Stimulated activated CD4-positive, alpha-beta T cell treated with anti-CD3 and anti-CD28 coated beads, Interleukin-15, amount 100 ng/mL, for 1 hour (primary cell): ENCODE data around the gene CDC42BPG.
A peak's percentile ranks its signal among the peaks of the same experiment; 100 is the strongest.

Experiments
- DNase-seq, 2 donors: peaks; one replicate each; pipeline ENCODE4 v3.0.0-alpha.2; 2020; ENCODE audit warnings: low read depth in 1 of 2, low spot score in 1 of 2

CDC42BPG gene

GRCh38 chr11:64844330-64845128 lies at the start of gene CDC42BPG:
Gene CDC42BPG (minus strand): TSS chr11:64844653. CDS start chr11:64844569, 84 bp downstream.
- peak; percentile 42 to 52 for DNase-seq

DNA sequence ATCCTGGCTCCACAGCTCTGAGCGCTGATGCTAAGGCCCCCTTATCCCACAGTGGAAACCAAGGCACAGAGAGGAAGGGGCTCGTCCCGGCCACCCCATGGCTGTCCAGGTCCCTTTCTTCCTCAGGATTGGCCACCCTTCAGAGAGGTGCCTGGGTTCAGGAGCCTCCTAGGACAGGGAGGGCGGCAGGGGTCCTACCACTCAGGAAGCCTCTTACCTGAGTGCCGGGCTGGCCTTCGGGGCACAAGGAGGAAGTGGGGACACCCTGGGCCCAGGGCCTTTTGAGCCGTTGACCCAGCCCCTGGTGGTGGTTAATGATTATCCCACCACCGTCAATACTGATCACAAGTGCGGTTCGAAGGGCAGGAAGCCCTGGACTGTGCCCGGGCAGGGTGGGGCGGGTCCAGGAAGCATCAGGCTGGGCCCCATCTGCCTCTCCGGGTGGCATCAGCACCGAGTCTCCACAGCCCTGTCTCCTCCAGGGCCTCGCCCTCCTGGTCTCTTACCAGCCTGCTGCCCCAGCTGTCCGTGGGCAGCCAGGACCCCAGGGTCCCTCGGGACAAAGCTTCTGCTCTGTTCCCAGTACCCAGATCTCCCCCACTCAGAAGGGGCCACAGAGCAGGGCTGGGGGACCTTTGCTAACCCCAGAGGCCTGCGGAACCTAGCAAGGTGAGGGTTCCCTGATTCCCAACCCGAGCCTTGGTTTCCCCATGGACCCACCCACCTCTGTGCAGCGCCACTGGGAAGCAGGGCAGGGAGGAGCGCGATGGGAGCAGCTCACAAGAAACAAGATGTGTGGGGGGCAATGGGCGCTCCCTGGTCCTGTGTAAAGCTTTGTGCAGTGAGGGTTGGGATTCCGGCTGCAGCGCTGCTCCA lies 49.0 kb upstream of the CDC42BPG start:
- DNase-seq = no peak

GRCh38 chr11:64892838-64893193 lies 48.4 kb upstream of the CDC42BPG start:
- DNase-seq = no peak

DNA sequence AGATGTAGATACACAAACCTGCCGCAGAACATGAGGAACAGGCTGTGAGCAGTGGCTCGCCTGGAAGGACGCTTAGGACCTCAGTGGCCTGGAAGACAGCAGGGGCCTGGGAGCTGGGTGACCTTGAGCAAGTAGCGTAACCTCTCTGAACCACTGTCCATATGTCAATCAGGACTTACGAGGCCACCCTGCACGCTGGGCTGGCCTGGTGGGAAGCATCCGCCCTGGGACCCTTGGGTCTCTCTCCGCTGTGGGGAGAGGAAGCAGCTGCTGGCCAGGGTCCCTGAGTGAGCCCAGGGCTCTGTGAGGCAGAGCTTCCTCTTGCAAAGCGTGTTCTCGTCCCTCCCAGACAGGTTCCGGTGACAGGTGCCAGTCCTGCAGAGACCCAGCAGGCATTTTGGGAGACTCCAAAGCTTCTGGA lies 48.0 kb upstream of the CDC42BPG start:
- no peak for DNase-seq

- DNase-seq = no peak
Observed at GRCh38 chr11:64891880-64892279, 47.4 kb upstream of the CDC42BPG start.

- DNase-seq = no peak
Observed at GRCh38 chr11:64891215-64891848, 46.9 kb upstream of the CDC42BPG start.

GRCh38 chr11:64890522-64890939 lies 46.1 kb upstream of the CDC42BPG start:
- no peak for DNase-seq

DNA sequence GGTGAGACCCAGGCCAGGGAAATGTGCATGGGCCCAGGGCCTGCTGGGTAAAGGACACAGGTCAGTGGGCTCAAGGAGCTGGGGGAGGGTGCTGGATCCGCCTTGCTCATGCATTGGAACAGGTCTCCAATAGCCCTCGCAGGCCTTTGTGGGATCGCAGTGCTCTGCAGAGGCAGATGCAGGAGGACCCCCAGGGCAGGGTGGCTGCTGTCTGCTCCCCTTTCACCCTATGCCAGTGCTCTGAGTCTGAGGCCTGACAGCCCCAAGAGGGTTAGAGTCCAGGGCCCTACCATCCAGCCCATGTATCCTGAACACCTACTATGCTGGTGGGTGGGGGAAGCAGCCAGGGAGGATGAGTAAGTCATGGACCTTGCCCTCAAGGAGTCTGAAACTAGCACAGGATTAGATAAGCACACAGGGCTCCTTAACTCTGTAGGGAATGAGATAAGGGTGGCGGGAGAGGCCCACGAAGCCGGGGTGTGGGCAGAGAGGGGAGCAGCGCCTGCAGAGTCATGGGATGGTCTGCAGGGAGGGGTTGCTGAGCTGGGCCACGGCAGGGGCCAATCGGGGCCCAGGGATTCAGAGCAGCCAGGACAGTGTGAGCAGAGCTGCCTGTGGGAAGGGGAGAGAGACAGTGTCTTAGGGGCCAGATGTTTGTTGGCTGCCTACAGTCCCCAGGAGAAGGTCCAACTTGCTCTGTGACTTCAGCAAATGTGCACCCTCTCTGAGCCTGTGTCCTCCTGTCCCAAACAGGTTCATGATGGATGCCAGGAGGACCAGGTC lies 44.5 kb upstream of the CDC42BPG start:
- DNase-seq = no peak

DNA sequence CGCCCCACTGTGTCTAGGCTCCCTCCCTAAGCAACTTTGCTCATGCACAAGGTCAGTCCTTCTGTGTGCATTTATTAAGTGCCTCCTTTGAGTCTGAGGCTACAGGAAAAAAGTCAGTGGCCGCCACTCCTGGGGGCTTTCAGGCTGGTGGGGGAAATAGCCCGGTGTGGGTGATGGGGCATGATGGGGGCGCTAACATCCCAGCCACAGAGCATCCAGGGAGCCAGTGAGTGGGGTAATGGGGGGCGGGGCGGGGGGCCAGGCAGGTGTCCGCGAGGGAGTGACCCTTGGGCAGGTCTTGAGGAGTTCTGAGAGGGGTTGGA lies 43.9 kb upstream of the CDC42BPG start:
- DNase-seq = no peak

GRCh38 chr11:64887757-64888405 lies 43.4 kb upstream of the CDC42BPG start:
- DNase-seq = peak; percentile 77 to 82

GRCh38 chr11:64887234-64887756 lies 42.8 kb upstream of the CDC42BPG start:
- DNase-seq = no peak

DNA sequence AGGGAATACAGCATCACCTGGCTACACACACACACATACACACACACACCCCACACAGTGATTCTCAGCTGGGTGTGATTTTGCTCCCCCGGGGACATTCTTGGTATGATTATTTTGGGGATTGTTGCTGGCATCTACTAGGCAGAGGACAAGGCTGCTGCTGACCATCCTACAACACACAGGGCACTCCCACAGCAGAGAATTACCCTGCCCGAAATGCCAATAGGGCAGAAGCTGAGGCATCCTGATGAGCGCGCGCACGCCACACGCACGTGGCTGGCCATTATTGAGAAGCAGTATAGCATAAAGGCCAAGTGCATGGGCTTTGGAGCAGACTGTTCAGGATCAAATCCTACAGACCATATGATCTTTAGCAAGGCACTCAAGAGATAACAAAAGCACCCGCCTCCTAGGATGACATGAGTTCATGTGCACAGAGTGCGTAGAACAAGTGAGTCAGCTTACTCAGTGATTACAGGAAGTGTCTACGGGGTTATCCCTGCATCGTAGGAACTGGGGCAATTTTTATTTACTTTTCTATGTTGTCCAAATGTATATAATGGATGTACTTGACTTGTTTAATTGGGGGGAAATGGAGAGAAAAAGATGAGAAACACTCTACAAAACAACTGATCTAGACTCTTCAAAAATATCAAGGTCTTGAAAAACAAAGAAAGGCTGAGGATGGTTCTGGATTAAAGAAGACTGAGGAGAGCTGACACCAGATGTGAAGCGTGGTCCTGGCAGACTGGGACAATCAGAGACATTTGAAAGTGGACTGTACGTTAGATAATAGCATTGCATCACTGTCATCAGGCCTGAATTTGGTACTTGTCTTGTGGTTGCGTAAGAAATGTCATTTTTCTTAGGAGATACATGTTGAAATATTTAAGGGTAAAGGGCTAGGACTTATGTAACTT lies 41.2 kb upstream of the CDC42BPG start:
- DNase-seq = no peak

- no peak for DNase-seq
Observed at GRCh38 chr11:64884019-64884418, 39.6 kb upstream of the CDC42BPG start.

GRCh38 chr11:64883575-64883974 lies 39.1 kb upstream of the CDC42BPG start:
- DNase-seq = no peak

DNA sequence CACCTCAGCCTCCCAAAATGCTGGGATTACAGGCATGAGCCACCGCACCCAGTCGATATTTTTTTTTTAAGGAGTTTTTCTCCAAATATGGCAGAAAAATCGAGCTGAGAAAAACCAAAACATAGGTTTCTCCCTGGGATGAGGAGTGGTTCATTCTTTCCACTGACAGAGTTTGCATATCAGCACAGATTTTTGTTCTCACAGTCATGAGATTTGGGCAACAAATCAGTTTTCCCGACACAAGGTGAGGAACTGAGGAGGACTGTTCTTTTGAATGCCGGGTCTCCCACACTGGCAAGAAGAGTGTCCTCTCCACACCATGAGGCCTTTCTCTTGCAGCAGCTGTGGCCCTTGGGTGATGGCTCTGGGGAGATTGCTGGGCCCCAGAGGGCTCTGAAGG lies 37.8 kb upstream of the CDC42BPG start:
- no peak for DNase-seq

DNA sequence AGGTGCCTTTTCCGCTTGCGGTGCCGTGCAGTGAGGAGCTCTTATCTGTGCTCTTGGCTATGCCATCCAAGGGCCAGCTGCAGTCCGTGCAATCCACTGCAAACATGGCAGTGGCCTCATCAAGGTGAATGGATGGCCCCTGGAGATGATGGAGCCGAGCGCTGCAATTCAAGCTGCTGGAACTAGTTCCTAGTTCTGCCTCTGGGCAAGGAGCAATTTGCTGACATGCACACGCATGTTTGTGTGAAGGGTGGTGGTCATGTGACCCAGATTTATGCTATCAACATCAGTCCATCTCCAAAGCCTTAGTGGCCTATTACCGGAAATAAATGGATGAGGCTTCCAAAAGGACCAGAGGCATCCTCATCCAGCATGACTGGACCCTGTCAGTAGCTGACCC lies 37.0 kb upstream of the CDC42BPG start:
- DNase-seq = no peak

DNA sequence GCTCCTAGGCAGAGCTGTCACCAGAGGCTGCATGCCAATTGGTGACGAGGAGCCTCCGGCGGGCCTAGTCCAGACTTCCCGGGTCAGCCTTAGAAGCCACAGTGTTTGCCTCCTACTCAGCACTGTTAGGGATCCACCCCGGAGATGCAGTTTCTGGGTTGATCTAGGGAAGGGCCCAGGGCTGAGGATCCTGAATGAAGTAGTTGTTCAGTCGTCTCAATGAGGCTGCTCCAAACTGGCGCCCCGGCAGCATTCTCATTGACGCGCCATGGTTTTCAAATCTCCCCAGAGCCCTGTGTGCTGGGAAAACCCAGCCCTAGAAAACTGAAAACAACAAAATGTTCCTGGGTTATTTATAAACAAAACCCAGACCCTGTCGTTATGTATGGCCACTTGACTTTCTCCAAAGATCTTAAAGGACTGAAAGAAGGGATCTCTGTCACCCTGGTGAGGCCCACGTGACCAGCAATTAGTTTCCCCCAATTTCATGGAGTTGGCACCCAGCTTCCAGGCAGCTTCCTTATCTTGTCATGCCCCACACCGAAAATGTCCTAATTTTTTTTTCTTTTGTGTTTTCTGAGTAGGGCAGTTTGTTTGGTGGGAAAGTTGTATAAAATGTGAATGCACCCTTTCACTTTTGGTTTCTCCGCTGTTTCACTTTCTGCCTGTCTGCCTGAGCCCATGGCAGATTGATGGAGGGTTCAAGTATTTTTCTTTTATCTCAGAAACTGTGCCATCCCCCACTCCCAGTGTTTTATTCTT lies 36.0 kb upstream of the CDC42BPG start:
- DNase-seq = no peak

GRCh38 chr11:64879244-64879900 lies 34.9 kb upstream of the CDC42BPG start:
- no peak for DNase-seq
